GM19025 (cell line): ENCODE results near the gene C14orf119.
A peak's percentile ranks its signal among the peaks of the same experiment; 100 is the strongest.

Source experiments
- ATAC-seq: cut with Tn5 transposase; IDR thresholded peaks from one replicate; pipeline ENCODE4 v1.9.1; 2021; ENCODE audit warnings: mild to moderate bottlenecking, low read depth, moderate library complexity; ENCODE audit not compliant: unreplicated experiment

Gene C14orf119

DNA sequence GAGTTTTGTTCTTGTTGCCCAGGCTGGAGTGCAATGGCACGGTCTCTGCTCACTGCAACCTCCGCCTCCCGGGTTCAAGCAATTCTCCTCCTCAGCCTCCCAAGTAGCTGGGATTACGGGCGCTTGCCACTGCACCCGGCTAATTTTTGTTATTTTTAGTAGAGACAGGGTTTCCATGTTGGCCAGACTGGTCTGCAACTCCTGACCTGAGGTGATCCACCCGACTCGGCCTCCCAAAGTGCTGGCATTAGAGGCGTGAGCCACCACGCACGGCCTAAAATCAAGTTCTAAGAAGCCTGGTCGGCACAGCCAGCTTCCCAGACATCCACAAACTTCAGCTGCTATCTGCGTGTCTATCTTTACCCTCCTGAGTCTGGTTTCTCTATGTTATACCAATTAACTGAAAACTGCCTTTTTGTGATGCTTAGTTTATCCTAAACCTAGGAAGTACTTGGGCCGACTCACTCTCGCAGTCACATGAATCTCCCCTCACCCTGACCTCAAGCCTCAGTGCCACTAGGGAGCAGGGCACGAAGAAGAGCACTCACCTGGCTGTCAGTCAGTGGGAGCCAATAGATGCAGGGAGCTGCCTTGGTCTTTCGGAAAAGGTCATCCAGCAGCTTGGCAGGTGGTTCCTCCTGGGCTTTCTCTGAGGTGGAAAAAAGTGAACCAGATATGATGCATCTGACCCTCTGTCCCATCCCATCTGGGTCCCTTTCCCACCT lies 34.6 kb upstream of the C14orf119 start:
- no peak for ATAC-seq

DNA sequence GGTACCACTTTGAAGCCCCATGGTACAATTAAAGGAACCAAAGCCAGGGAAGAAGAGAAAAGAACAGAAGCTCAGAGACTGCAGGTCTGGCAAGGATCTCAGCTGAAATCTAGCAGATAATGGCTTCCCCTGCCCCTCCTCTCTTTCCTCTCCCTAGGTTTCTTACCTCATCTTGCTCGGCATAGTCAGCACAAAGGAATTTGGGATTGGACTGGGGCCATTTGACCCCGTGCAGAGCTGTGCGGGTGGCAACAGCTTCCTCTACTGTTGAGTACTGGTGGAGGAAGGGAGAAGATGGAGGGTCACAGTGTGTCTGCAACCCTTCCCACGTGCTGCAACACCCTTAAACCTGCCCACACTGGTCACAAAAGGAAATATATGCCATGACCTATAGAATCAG lies 33.3 kb upstream of the C14orf119 start:
- ATAC-seq = no peak

DNA sequence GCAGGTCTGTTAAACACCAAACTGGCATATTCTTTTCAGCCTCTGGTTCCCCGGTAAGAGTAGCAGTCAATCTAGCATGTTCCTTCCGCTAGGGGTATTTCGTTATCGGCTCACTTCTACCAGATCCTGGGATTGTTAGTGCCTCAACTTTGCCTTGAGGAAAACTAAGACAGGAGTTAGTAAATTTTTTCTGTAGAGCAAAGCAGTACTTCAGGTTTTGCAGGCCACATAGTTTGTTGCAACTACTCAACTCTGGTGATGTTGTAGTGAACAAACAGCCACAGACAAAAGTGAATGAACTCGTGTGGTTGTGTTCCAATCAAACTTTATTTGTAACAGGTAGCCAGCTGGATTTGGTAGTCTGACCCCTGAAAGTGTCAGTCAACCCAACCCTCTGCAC lies 31.7 kb upstream of the C14orf119 start:
- no peak for ATAC-seq

DNA sequence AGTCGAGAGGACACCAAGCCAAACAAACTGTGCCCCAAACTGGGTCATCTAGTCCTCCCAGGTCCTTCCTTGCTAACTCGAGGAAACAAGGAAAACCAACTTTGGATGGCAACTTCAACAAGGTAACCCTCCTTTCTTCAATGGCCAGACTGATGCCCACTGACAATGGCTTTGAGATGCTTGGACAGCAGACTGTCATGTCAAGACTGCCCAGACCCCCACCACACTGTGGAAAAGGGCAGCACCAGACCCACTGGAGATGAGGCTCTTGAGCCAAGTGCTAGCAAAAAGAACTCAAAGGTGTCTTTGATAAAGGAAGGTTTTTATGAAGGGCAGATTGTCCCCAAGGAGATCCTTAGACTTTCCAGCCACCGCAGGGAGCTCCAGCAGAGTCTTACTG lies 28.9 kb upstream of the C14orf119 start:
- ATAC-seq = no peak

DNA sequence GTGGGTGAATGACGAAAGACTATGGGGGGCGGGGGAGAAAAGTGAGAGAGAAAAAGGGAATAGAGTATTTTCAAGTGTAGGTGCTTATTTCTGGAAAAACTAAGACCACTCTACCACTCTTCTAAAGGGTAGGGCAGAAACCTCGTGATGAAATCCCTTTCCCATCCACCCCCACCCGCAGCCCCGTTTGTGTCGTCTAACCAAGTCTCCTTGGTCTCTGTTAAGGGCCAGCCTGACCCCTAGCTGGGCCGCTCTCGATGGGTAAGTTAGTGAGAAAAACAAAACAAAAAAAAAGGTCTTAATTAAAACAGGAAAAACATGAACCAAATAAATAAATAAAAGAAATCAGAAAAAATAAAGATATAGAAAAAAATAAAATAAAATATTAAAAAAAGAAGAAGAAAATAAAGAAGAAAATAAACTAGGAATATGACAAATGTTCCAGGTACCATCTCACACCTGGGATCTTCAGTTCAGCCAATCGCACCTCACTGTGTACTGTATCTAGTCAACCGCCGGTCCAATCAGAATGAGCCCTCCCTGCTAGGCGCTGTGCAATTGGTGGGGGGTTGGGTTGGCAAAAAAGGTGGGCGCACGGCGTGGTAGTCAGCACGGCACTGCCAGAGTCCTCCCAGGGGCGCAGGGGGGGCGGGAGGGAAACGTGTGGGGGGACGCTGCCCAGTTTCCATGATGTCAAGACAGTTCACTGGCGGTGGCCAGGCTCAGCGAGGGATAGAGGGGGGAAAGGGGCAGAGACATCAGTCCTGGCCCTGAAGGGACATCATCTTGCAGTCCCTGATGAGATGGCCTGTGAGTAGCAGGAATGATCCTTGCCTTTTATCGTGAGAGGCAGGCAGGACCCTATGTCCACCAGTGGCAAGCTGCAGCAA lies 28.2 kb upstream of the C14orf119 start:
- ATAC-seq = no peak

DNA sequence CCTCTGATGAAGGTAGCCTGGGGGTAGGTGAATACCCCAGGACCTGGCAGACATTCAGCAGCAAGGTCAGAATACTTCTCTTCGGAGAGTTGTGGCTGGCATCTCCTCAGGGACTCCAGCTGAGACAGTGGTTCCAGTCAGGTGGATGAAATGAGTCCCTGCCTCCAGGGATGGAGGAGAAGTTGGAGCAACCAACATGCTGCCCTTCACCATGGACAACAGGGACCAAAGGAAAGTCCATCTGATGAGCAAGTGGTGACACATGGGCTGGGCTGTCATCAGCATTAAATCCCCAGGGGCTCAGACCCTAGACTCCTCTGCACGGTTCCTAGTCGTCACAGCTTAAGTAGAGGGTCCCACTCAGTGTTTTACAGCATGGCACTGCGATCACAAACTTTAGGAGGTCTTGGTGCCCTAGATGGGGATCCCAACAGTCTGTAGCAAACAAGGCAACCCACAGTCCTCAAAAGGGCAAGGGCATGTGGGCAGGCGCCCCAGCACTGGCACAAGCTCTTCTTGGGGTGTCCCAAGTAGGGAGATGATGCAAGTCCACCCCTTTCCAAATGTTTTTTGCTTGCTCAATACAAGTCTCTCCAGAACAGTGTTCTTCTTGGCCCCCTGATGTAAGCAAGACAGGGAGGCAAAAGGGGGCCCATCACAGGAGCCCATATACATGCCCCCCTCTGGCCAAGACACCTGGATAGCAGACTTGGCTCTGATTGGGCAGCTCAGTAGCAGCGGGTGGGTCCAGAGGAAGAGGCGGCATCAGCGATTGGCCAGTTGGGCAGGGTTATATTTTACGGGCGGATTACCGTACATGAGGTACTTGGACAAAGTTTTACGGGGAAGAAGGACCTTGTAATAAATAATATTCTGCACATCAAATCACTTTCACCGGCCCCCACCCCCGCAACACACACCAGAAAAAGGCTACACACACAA lies 27.2 kb upstream of the C14orf119 start:
- ATAC-seq = no peak

DNA sequence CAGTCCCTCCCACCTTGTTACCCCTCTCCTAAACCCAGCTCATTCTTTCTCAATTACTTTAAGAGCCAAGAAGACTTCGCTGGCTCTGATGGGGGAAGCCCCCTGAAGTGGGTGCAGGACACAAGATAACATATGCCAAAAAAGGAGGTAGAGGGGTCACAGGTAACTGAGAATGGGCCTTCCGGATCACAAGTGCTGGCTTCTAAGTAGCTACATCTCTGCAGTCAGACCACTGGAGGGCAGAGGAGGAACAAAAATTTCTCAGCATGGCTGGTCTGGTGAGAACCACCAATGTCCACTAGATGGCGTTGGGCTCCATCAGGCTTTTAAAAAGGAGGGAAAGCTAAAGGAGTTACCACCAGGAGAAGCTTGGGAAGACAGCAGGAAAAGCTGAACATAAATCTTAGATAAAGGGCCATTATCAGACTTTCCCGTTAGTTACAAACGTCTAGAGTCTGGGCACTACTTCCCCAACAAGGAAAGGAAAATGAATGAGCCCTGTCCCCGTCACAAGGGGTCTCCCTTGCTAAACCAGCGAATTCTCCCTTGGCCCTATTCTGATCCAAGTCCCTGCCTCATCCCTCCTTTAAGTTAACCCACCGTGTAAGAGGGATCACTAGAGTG lies 26.4 kb upstream of the C14orf119 start:
- no peak for ATAC-seq

DNA sequence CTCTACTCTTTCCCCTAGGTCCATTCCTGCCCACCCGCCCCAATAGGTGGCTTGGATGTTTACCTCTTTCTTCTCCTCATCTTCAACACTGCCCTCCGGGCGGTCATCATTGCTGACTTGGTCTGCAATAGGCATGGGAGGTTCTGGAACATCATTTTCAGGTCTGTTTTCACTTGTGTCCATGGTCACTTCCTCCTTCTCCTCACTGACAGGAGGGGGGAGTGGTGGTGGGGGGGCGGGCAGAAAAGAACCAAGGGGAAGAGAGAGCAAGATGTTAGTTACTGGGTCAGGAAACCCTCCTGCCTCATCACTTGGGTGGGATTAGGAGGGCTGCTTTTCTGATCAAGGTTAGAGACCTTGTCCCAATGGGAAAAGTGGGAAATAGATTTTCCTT lies 25.9 kb upstream of the C14orf119 start:
- no peak for ATAC-seq

DNA sequence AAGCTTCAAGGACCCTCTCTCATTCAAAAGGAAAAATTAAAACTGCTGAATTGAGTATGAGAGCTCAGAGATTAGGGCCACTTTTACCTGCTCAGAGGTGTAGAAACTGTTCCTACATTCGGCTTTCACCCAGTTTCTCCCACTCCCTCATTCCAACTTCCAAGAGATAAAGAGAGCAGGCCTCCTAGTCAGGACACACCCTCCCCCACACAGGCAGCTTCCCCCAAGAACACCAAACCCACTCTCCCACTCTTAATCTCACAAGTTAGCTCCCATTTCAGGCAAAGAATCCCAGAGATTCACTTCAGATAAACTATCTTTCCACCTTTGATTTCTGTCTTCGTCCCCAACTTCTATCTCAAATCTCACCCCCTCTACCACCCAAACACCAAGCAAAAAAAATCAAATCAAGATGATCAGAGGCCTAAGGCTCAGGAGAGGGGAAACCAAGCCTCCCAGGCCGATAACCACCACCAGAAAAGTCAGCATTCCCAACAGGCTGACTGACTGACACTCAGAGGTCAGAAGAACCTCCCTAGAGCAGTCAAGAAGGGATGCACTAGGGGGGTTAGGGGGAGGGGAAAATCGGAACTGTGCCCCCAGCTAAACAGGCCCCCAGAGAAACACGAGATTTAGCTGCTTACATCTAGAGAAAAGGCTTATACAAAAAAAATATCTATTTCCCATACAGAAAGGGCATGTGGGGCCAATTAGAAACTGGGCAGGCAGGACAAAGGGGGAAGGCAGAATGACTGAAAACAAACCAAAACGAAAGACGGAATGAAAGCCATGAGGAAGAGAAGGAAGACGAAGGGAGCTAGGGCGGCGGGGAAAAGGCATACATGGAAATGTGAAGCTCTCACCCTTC lies 24.8 kb upstream of the C14orf119 start:
- no peak for ATAC-seq

DNA sequence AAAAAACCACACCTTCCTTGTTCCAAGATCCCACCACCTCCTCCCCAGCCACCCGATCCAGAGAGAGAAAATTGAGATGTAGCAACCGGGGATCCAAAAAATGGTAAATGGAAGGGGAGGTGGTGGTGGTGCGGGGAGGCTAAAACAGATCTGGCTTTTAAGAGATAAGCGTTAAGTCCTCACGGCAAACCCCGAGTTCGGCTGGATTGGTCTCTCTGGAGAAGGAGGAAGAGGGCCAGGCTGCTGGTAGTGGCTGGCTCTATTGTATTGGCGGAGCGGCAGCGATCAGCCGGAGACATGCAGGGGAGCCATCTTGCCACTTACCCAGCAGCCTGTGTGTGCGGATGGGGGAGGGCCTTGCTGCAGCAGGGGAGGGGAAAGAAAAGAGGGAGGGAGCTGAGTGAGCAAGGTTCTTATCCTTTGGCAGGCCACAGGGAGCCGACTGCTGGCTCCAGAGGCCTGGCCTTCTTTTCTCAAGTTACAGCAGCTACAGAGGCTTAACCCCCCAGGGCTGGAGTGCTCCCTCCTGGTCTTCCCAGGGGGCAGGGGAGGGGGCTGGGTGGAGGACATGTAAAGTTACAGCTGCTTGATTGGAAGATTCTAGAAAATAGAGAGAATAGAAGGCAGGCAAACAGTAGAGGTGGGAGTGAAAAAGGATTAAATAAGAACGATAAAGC lies 23.9 kb upstream of the C14orf119 start:
- ATAC-seq = peak; percentile 91

DNA sequence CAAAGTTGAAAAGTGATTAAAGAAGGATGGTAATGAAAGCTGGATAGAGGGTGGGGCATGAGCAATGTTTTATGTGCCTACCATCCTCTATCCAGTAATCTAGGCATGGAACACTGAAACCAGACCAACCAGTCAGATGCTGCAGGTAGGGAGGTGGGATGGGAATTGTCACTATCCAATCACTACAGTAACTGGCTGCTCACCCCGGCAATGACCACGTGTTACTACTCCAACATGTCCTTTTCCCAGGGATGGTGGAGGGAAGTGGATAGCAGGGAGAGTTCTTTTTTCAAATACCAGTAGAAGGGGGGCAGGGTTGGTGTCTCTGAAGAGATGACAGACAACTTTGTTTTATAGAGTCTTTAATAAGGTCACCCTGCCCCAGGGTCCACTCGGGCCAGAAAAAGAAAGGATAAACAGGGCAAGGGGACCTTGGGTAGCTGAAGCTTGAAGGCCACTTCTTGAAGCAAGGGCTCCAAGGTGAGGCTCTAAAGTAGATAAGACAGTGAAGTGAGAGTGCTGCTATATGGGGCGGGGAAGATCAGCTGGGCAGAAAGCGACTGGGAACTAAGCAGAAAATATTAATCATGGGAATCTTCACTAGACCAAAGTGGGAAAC lies 23.3 kb upstream of the C14orf119 start:
- ATAC-seq = no peak

DNA sequence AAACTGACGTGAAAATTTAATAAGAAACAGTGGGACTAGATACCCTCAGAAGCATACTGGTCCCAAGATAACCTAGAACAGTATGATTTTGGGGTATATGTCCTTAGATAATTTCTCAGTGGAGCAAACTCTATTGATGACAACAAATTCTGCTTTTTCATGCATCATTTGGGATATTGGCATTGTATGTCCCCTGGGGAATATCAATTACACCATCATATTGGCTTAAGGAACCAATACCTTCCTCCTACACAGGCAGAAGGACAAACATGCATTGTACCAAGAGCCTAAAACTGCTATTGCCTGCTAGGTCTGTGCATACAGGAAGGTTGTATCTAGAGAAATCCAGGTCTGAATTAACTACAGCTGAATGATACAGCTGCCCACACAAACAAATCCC lies 20.4 kb upstream of the C14orf119 start:
- ATAC-seq = no peak

DNA sequence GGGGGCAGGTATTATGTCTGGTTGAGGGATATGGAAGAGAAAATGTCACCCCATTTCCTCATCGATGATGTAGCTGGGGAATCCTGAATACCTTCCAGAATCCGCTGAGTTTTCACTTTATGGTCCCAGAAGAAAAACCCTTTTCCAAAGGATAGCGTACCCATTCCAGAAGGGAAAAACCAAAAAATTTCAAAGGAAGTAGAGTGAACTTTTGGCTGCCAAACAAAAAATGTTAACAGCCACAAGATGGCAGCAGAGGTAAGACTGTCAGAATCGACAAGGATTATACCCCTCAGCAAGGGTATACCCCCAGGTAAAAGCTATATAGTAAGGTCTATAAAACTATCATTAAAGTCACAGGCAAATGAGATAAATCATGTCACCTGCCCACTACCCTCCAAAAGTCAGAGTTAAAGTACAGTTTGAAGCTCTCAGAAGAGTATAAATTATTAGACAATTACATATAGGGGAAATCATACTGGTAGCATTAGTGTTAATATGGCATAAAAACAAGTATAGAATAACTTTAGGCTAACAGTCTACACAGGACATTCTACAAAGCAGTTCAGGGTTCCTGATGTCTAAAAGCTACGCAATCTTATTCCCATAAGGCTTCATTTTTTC lies 18.4 kb upstream of the C14orf119 start:
- no peak for ATAC-seq

DNA sequence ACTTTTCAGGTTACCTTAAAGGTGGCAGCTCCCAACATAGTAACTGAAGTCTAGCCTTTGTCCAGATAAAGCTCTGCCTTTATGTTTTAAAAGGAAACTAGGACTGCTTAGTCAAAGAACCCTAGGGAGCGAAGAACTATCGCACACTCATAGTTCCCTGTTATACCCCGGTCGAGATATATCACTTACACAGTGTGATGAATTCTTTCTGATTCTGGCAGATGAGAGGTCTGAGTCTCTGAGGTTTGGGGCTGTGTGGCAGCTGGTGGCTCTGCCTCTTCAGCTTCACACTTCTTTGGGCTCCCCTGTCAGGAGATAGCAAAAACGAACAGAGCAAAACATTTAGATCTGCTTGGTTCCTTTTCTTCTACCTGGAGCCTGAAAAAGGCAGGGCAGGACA lies 17.3 kb upstream of the C14orf119 start:
- ATAC-seq = no peak

DNA sequence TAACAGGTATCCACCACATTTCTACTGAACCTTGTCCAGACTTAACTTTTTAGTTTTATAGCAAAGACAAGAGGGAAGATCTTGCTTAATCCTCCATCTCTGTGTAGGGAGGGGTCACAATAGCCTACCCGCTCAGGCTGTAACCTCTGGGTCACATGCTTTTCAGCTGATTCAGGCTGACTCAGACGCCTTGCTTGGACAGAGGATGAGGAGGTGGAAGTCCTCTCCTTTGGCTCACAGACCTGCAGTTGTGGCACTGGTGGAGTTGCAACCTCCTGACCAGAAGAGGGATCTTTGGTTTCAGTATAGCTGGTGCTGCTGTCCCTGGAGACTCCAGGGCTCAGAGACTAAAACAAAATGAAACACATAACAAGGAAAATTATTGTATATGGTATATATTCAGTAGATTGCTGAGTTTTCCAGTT lies 16.6 kb upstream of the C14orf119 start:
- ATAC-seq = no peak

DNA sequence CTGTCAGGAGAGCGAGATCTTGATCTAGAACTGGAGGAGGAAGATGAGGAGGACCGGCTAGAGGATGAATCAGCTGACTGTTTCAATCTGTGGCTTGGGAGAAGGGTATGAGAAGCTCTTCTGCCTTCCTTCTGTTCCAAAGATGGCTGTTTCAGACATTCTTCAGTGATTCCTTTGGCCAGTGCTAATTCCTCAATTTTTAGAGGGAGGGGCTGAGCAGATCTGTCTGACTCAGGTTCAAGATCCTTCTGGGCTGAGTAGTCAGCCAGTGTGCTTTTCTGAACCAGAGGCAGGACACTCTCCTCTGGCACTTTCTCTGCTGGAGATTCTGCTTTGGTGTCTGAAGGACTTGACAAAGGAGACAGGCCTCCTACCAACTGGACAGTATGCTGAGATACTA lies 15.6 kb upstream of the C14orf119 start:
- ATAC-seq = no peak

DNA sequence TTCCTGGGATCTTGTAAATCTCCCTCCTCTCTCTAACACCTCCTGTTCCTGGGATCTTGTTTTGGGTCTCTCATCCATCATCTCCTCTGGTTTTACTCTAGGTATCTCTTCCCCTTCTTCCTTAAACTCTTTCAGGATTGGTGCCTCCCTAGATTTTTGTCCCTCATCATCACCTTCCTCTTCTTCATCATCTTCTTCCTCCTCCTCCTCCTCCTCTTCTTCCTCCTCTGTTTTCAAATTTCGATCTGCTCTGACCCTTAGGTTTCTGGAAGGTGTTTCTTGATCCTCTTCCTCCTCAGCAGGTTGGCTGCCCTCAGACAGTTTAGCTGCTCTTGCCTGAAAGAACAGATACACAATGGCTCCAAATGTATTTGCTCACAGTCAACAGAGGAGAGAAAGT lies 14.8 kb upstream of the C14orf119 start:
- ATAC-seq = no peak

DNA sequence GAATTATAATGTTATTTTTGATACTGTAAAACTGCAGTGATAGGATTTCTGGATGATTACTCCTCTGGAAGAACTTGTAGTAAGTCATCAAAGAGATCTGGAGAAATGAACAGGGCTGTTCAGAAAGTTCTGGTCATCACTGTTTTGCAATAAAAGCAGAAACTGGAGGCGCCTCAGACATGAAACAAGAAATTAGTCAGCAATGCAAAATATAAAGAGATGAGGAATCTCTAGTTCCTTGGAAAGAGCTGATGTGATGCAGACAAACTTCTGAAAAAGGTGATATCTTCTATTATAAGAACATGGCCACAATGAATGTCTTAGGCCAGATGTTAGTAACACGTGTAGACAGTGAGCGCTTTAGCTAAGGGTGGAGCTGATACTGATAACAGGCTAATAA lies 9.8 kb upstream of the C14orf119 start:
- ATAC-seq = no peak
